ENCODE results near the gene NVL. TPM values are rescaled to one million over a fixed set of nuclear protein-coding genes. Genes with fewer than 3 reads are reported as not detected.

Gene NVL
- total RNA-seq, 1 donor, result 22.9 TPM

DNA sequence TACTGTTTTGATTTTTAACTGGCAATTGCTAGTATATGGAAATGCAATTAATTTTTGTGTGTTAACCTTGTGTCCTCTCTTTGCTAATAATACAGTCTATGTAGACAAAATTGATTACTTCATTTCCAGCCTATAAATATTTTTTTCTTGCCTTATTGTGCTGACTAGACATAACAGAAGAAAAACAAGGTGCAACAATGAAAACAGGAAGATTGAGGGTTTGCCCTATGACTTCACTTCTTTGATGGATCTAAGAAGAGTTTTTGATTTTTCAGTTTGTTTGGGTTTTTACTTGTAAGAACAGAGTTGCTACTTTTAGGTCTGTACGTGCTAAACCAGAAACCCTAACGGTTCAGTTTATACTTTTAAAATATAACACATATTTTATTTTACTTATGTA, 18.2 kb upstream of the NVL start:
- TF ChIP-seq, protein P1, sequence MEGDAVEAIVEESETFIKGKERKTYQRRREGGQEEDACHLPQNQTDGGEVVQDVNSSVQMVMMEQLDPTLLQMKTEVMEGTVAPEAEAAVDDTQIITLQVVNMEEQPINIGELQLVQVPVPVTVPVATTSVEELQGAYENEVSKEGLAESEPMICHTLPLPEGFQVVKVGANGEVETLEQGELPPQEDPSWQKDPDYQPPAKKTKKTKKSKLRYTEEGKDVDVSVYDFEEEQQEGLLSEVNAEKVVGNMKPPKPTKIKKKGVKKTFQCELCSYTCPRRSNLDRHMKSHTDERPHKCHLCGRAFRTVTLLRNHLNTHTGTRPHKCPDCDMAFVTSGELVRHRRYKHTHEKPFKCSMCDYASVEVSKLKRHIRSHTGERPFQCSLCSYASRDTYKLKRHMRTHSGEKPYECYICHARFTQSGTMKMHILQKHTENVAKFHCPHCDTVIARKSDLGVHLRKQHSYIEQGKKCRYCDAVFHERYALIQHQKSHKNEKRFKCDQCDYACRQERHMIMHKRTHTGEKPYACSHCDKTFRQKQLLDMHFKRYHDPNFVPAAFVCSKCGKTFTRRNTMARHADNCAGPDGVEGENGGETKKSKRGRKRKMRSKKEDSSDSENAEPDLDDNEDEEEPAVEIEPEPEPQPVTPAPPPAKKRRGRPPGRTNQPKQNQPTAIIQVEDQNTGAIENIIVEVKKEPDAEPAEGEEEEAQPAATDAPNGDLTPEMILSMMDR (IDR thresholded peaks at IDR 0.05; ENCODE audit: insufficient read depth, low read depth, low read length), result no peak
- H3K4me3 ChIP-seq (ENCODE audit: low read depth, low read length), result no peak overlapping the region
- no peak for DNase-seq (ENCODE audit: low read depth)

DNA sequence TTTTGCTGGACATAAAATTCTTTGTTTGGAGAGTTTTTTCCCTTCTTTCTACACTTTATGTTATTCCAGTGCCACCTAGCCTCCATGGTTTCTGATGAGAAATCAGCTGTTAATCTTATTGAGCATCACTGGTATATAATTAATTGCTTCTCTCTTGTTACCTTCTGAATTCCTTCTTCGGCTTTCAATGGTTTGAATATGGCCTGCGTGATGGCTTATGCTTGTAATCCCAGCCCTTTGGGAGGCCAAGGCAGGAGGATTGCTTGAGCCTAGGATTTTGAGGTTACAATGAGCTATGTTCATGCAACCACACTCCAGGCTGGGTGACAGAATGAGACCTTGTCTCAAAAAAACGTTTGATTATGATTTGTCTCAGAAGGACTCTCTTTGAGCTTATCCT, 13.7 kb upstream of the NVL start:
- no peak overlapping the region for H3K4me3 ChIP-seq (ENCODE audit: low read depth, low read length)
- TF ChIP-seq, protein P1 (IDR thresholded peaks at IDR 0.05; ENCODE audit: insufficient read depth, low read depth, low read length), result no peak
- no peak for DNase-seq (ENCODE audit: low read depth)

DNA sequence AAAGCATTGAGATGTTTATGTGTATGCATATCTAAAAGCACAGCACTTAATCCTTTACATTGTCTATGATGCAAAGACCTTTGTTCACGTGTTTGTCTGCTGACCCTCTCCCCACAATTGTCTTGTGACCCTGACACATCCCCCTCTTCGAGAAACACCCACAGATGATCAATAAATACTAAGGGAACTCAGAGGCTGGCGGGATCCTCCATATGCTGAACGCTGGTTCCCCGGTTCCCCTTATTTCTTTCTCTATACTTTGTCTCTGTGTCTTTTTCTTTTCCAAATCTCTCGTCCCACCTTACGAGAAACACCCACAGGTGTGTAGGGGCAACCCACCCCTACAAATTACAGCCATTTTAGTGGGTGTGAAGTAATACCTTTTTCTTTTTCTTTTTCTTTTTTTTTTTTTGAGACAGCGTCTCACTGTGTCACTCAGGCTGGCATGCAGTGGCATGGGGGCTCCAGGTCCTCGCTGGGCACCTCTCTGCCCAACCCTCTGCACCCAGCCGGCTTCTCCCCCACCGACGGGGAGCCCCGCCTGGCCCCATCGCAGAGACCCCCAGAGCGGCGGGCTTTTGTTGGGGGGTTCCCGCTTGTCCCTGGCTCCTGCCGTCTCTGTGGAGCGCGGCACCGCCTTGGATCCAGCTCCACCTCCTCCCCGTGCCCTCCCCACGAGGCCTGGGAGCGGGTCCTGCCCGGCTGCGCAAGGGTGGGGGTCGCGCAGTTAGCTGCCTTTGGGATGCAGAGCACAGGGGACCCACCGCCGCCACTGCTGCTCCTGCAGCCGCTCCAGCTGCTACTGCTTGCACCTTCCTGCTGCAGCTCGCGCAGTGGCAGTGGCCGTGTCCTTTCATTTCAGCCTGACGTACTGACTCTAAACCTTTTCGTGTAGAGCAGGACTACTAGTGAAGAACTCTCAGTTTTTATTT, 10.7 kb upstream of the NVL start:
- H3K4me3 ChIP-seq (ENCODE audit: low read depth, low read length), result peak overlapping the region; percentile 58
- DNase-seq (ENCODE audit: low read depth), result peak; percentile 15

DNA sequence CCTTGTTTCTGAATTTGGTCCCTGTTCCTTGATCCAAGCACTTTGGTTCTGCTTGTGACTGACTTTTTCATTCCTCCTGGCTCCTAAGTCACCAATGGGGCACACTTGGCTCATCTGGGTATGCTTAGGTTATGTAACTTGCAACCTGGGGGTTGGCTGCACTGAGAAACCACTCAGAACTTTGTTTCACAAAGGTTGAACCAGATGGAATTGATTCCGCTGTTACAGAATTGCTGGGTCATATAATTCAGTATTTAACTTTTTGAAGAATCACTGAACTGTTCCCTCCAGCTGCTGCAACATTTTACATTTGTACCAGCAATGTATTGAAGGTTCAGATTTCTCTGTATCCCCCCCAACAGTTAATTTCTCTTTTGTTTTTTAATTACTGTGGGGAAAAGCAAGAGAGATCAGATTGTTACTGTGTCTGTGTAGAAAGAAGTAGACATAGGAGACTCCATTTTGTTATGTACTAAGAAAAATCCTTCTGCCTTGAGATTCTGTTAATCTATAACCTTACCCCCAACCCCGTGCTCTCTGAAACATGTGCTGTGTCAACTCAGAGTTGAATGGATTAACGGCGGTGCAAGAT, 9.6 kb upstream of the NVL start:
- TF ChIP-seq, protein P1 (IDR thresholded peaks at IDR 0.05; ENCODE audit: insufficient read depth, low read depth, low read length), result no peak
- DNase-seq (ENCODE audit: low read depth), result no peak
- H3K4me3 ChIP-seq (ENCODE audit: low read depth, low read length), result no peak overlapping the region

DNA sequence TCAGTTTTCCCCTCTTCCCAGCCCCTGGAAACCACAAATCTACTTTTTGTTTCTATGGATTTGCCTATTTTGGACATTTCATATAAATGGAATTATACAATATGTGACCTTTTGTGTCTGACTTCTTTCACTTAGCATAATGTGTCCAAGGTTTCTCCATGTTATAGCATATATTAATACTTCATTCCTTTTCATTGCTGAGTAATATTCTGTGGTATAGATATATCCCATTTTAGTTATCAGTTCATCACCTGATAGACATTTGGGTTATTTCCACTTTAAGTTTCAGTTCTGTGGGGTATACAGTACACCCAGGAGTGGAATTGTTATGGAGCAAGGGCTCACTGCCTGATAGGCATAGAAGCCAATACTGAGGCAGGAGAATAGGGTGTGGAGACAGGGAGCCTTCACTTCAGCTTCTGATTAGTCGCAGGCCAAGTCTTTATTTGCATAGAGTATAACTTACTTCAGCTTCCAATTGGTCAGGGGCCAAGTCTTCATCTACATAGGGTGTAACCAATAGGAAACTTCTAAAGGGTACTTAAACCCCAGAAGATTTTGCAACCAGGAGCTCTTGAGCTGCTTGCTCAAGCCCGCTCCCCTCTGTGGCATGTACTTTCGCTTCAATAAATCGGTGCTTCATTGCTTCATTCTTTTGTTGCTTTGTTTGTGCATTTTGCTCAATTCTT, 8.3 kb upstream of the NVL start:
- no peak overlapping the region for H3K4me3 ChIP-seq (ENCODE audit: low read depth, low read length)
- peak; percentile 13 for DNase-seq (ENCODE audit: low read depth)
- TF ChIP-seq, protein P1 (IDR thresholded peaks at IDR 0.05; ENCODE audit: insufficient read depth, low read depth, low read length), result no peak

DNA sequence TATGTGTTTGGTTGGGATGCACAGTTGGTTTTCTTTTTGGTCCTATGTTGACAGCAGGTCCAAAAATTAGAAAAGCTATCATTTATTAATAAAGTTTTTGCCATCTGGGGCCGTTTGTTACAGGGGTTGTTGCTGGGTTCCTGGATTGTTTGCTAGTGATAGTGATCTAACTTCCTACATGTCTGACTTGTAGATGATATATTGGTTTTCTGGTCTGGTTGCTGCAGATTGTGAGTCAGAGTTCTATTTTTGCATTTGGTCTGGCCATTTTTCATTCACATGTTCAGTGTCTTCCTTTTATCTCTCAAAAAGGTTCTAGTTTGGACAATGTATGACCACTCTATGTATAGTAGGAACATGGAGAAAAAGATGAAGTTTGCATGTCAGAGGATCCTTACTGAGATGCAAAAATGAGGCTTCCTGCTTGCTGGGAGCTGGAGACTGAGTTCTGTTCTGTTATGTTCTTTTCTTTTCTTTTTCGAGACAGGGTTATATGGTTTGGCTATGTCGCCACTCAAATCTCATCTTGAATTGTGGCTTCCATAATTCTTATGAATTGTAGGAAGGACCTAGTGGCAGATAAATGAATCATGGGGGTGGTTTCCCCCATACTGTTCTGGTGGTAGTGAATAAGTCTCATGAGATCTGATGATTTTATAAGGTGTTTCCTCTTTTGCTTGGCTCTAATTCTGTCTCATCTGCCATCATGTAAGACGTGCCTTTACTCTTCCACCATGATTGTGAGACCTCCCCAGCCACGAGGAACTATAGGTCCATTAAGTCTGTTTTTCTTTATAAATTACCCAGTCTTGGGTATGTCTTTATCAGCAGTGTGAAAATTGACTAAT, 4.2 kb upstream of the NVL start:
- TF ChIP-seq, protein P1 (IDR thresholded peaks at IDR 0.05; ENCODE audit: insufficient read depth, low read depth, low read length), result no peak
- no peak overlapping the region for H3K4me3 ChIP-seq (ENCODE audit: low read depth, low read length)
- peak; percentile 48 for DNase-seq (ENCODE audit: low read depth)
